GM12878 (cell line): Measurements from ENCODE around the gene KRT82. TPM values are rescaled to one million over a fixed set of nuclear protein-coding genes. Genes with fewer than 3 reads are reported as not detected.

Experiments used
- ATAC-seq: fragments of 200-7000 bp; cut with Tn5 transposase; 3 replicates; pipeline ENCODE4 v1.9.1; 2020; ENCODE audit warnings: mild to moderate bottlenecking, moderate library complexity
- Bru-seq: library from RNA; stranded (reverse); fragments of 400-500 nt; gene quantifications from one replicate; lab custom pipeline; 2021; lab: Mats Ljungman, UMichigan
- BruChase-seq, 2 experiments: library from RNA; stranded (reverse); fragments of 400-500 nt; gene quantifications; one replicate each; lab custom pipeline; 2021; lab: Mats Ljungman, UMichigan
- BruUV-seq: library from RNA; stranded (reverse); fragments of 400-500 nt; replicated peaks from 2 replicates; lab custom pipeline; 2021; lab: Mats Ljungman, UMichigan
- CTCF ChIA-PET: fragments of 300-600 bp; sonication (Branson Sonifier 250); formaldehyde crosslinking; extraction: SDS; loops from one replicate; lab custom pipeline; 2021; ENCODE audit warnings: inconsistent platforms; lab: Yijun Ruan, JAX
- POLR2A ChIA-PET: fragments of 350-600 bp; formaldehyde crosslinking; extraction: SDS; loops from one replicate; lab custom pipeline; 2021; ENCODE audit warnings: inconsistent platforms; lab: Charles Lee
- RAD21 ChIA-PET: fragments of 300-600 bp; sonication (Branson Sonifier 250); formaldehyde crosslinking; loops from one replicate; lab custom pipeline; 2023; ENCODE audit warnings: antibody characterized with exemption; ENCODE audit not compliant: unreplicated experiment; lab: Charles Lee
- SMC1A ChIA-PET: fragments of 300-600 bp; sonication (Branson Sonifier 250); formaldehyde crosslinking; loops from one replicate; lab custom pipeline; 2023; ENCODE audit not compliant: unreplicated experiment, uncharacterized antibody; lab: Charles Lee
- DNase-seq: peaks from one replicate; pipeline ENCODE4 v3.0.0-alpha.2; 2011; ENCODE audit warnings: low read depth, low spot score
- FAIRE-seq: peaks from 3 replicates; lab custom pipeline; 2011; peaks lifted over from hg19 to GRCh38; lab: Jason Lieb, UNC
- H2AFZ ChIP-seq: 2 replicates; pipeline ENCODE4 v1.6.0; 2011; ENCODE audit warnings: low read depth, low read length, control low read depth; ENCODE audit not compliant: control insufficient read depth
- H3K27ac ChIP-seq: 2 replicates; pipeline ENCODE4 v1.5.1; 2011; ENCODE audit warnings: control low read depth; ENCODE audit not compliant: control insufficient read depth, insufficient read depth
- H3K27me3 ChIP-seq, 2 experiments: replicated peaks in 1 of 2; 2 replicates each; pipeline versions ENCODE4 v1.6.0 to v1.6.1; 2011; ENCODE audit warnings: low read length in 1 of 2; ENCODE audit not compliant: control insufficient read depth in 2 of 2, insufficient read depth in 2 of 2
- H3K36me3 ChIP-seq, 2 experiments: 2 replicates each; pipeline ENCODE4 v1.5.1; 2011; ENCODE audit warnings: low read length in 1 of 2; ENCODE audit not compliant: control insufficient read depth in 2 of 2, insufficient read depth in 2 of 2
- H3K4me1 ChIP-seq: 2 replicates; pipeline ENCODE4 v1.6.1; 2011; ENCODE audit warnings: mild to moderate bottlenecking, low read length, moderate library complexity, mixed read lengths; ENCODE audit not compliant: control insufficient read depth, insufficient read depth
- H3K4me2 ChIP-seq: 2 replicates; pipeline ENCODE4 v1.6.0; 2011; ENCODE audit warnings: control low read depth; ENCODE audit not compliant: control insufficient read depth, insufficient read depth
- H3K4me3 ChIP-seq: fragments of 200-600 bp; sonication (generic); 2 replicates; pipeline ENCODE4 v1.5.1; 2016
- H3K79me2 ChIP-seq: 2 replicates; pipeline ENCODE4 v1.6.0; 2011; ENCODE audit warnings: low read length; ENCODE audit not compliant: control insufficient read depth, insufficient read depth
- H3K9ac ChIP-seq: 2 replicates; pipeline ENCODE4 v1.8.0; 2011; ENCODE audit warnings: low read length, control low read depth, mixed read lengths; ENCODE audit not compliant: control insufficient read depth, insufficient read depth
- H3K9me3 ChIP-seq: replicated peaks from 3 replicates; pipeline ENCODE4 v1.5.1; 2011; ENCODE audit warnings: mild to moderate bottlenecking, low read length; ENCODE audit not compliant: control insufficient read depth, insufficient read depth
- H4K20me1 ChIP-seq: 2 replicates; pipeline ENCODE4 v1.6.0; 2011; ENCODE audit not compliant: control insufficient read depth, insufficient read depth
- DPF2 ChIP-seq: fragments of 450-650 bp; IDR thresholded peaks from 2 replicates; pipeline ENCODE4 v1.6.1; 2017; ENCODE audit warnings: mild to moderate bottlenecking
- IRF4 ChIP-seq: IDR thresholded peaks from 2 replicates; pipeline ENCODE4 v1.6.1; 2011; ENCODE audit warnings: low read depth, low read length
- POLR2A ChIP-seq: IDR thresholded peaks from 2 replicates; pipeline ENCODE4 v1.6.1; 2011; ENCODE audit warnings: low read depth, mild to moderate bottlenecking, low read length
- RAD21 ChIP-seq: IDR thresholded peaks from 2 replicates; pipeline ENCODE4 v1.6.1; 2011; ENCODE audit warnings: mild to moderate bottlenecking, low read depth, low read length, moderate library complexity; ENCODE audit not compliant: insufficient read depth
- REST ChIP-seq: IDR thresholded peaks from 2 replicates; pipeline ENCODE4 v1.6.1; 2012; ENCODE audit warnings: mild to moderate bottlenecking, low read depth, low read length
- YBX1 ChIP-seq: fragments of 450-650 bp; IDR thresholded peaks from 2 replicates; pipeline ENCODE4 v1.6.1; 2016; ENCODE audit warnings: antibody characterized with exemption
- ZNF217 ChIP-seq: fragments of 450-650 bp; IDR thresholded peaks from 2 replicates; pipeline ENCODE4 v1.6.1; 2017; ENCODE audit warnings: antibody characterized with exemption, mild to moderate bottlenecking
- WGBS: methylation state at CpG from one replicate; pipeline ENCODE4 v1.1.6; 2016; ENCODE audit warnings: low lambda C conversion rate; ENCODE audit not compliant: insufficient replicate concordance, insufficient coverage; ENCODE audit errors: missing lambda C conversion rate; 5-methylcytosine and 5-hydroxymethylcytosine counted together
- in situ Hi-C: fragments of 300-500 bp; cut with MboI; formaldehyde crosslinking; loops from 9 replicates; pipeline ENCODE4 v1.14.3; 2018; ENCODE audit warnings: mixed read lengths
- intact Hi-C: fragments of 100-400 bp; cut with micrococcal nuclease; formaldehyde crosslinking; loops from one replicate; pipeline ENCODE4 v1.14.2; 2022; ENCODE audit not compliant: unreplicated experiment
- long read RNA-seq, 2 experiments: library from polyadenylated mRNA; unstranded; transcript quantifications; one replicate each; pipeline ENCODE4 v2.0.0, GENCODE V29; 2019 to 2020
- polyA minus RNA-seq, 3 experiments: library from RNA; depleted of rRNA, polyadenylated mRNA; stranded (reverse); fragments of >200 nt; gene quantifications; 2 replicates each; pipeline ENCODE4 v1.2.3, GENCODE V29; 2011
- polyA plus RNA-seq, 11 experiments: library from polyadenylated mRNA; depleted of rRNA in 4 of 11; unstranded in 6 of 11; stranded (reverse) in 5 of 11; fragments of >200 nt; fragmentation: Nextera tagmentation in 4 of 11; fragmentation: Illumina TruSeq in 1 of 11; extraction: Ambion mirVana in 4 of 11; extraction: Trizol in 1 of 11; gene quantifications; 1 replicate in 1 of 11; 2 replicates in 10 of 11; pipeline versions ENCODE4 v1.2.1 to v1.2.3, GENCODE V29; 2011 to 2016; ENCODE audit warnings: inconsistent platforms in 2 of 11, missing spikeins in 2 of 11, low read depth in 1 of 11
- total RNA-seq, 4 experiments: library from RNA; depleted of rRNA in 3 of 4; stranded (reverse); fragments of >200 nt in 3 of 4; fragmentation: Illumina TruSeq in 1 of 4; extraction: Trizol in 1 of 4; gene quantifications; 2 replicates each; pipeline versions ENCODE4 v1.2.1 to v1.2.3, GENCODE V29; 2013 to 2021

The KRT82 gene
- not detected in 2 replicates for total RNA-seq (2013; cell fraction: nucleolus; rRNA removed)
- not detected in 2 replicates for total RNA-seq (2014; rRNA removed)
- total RNA-seq (2014; rRNA removed; fragmentation: Illumina TruSeq; extraction: Trizol): not detected in 2 replicates
- total RNA-seq (2021): not detected in 2 replicates
- not detected for polyA plus RNA-seq (2011; ENCODE audit: low read depth)
- not detected in 2 replicates for polyA plus RNA-seq (2011; rRNA removed)
- polyA plus RNA-seq (2011; cell fraction: cytosol; rRNA removed): 0.01 TPM in 1 of 2 replicates, not detected in the other
- not detected in 2 replicates for polyA plus RNA-seq (2011; cell fraction: nucleus; rRNA removed)
- not detected in 2 replicates for polyA plus RNA-seq (2012)
- not detected in 2 replicates for polyA plus RNA-seq (2014; fragmentation: Illumina TruSeq; extraction: Trizol)
- polyA plus RNA-seq (2014; fragmentation: Nextera tagmentation; extraction: Ambion mirVana): not detected
- not detected in 2 replicates for polyA plus RNA-seq (2014; rRNA removed)
- not detected for polyA plus RNA-seq (2016; fragmentation: Nextera tagmentation; extraction: Ambion mirVana)
- not detected in 2 replicates for polyA minus RNA-seq (2011; rRNA and poly(A)+ RNA removed)
- polyA minus RNA-seq (2011; cell fraction: cytosol; rRNA and poly(A)+ RNA removed): not detected in 2 replicates
- polyA minus RNA-seq (2011; cell fraction: nucleus; rRNA and poly(A)+ RNA removed): not detected in 2 replicates
- not detected for Bru-seq, nascent RNA
- not detected for BruChase-seq, experiment 1, labeled RNA remaining after a 6-hour chase
- BruChase-seq, experiment 2, labeled RNA remaining after a 2-hour chase: not detected
- long read RNA-seq, experiment 1: 0 reads
- long read RNA-seq, experiment 2: 0 reads

DNA sequence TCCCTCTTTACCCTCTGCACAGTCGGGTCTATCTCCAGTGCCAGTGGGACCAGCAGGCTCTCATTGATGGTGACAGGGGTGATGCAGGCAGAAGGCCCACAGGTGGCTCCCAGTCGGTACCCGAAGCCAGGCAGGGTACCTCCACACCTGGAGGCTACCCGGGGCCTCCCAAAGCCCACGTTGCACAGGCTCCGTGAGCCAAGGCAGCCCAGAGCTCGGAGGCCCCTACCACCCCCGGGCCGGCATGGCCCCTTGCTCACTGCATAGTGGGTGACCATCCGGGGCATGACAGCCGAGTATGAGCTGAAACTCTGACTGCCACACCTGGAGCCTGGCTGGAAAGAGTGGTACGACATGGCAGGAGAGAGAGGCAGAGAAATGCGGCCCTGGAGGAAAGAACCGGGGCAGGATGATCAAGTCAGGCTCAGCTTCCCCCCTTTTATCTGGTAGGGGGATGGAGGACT is at the start of gene KRT82:
KRT82 (minus strand) TSS at position 414 of the 464 bp plus-strand sequence; CDS start at position 356, 58 bp downstream.
- CTCF ChIA-PET: interaction anchor here (1.9 kb wide), 1 partner anchor 10 kb away, joined by 4 read pairs; no protein-coding TSS in a partner anchor
- Histone ChIP-seq H3K27ac (no peak within 1 kb of the TSS), H3K9ac (no peak within 1 kb of the TSS), H3K36me3 (no peaks in the 10 kb centered on the region), H2AFZ (no peak within 1 kb of the TSS), H3K4me2 (no peak within 1 kb of the TSS), H3K4me1 (no peaks in the 10 kb centered on the region), H3K4me3 (no peak within 1 kb of the TSS), H3K27me3 (no peaks in the 10 kb centered on the region; a peak in 2 of 4 replicates), H3K9me3 (no peaks in the 10 kb centered on the region), H4K20me1 (no peaks in the 10 kb centered on the region), H3K79me2 (no peaks in the 10 kb centered on the region)
- RAD21 ChIA-PET: no interaction called here
- SMC1A ChIA-PET: no interaction called here
- ATAC-seq: no peak
- 32% methylated on average over 14 of the region's 14 CpGs for WGBS
- BruUV-seq: no TSS peak
- POLR2A ChIA-PET: no interaction called here
- TF ChIP-seq DPF2 (no peak), RAD21 (no peak), ZNF217 (no peak), POLR2A (no peak), REST (no peak), YBX1 (no peak), IRF4 (no peak)
- in situ Hi-C loops: no loop called here
- no peak for FAIRE-seq
- no peak for DNase-seq
- intact Hi-C loops: no loop called here
